ENCODE measurements around the gene NTRK3. TPM values are rescaled to one million over a fixed set of nuclear protein-coding genes. Genes with fewer than 3 reads are reported as not detected.

Gene NTRK3
- total RNA-seq, 1 experiment from 2014 or later: not detected

- TF ChIP-seq CTCF (IDR thresholded peaks at IDR 0.05; ENCODE audit: insufficient read depth in 1 of 2, low read depth in 1 of 2, low read length in 1 of 2, severe bottlenecking in 1 of 2, unreplicated experiment in 1 of 2): no peak
- H3K9me3 ChIP-seq: no peaks in the 10 kb centered on the region
- Mint-ChIP-seq H3K27me3 (ENCODE audit: insufficient read depth, unreplicated experiment) (peaks cover 9% of the 10 kb centered on the region), H3K4me3 (ENCODE audit: unreplicated experiment) (no peak overlapping the region), H3K36me3 (ENCODE audit: insufficient read depth, unreplicated experiment) (no peaks in the 10 kb centered on the region), H3K9me3 (ENCODE audit: unreplicated experiment) (no peaks in the 10 kb centered on the region), H3K27ac (ENCODE audit: unreplicated experiment) (no peak overlapping the region), H3K4me1 (ENCODE audit: low read depth, unreplicated experiment) (no peaks in the 10 kb centered on the region)
- BruUV-seq (replicated peaks): no TSS peak
- CTCF ChIA-PET: no interaction called here
- no peak for DNase-seq
- intact Hi-C loops (cut with micrococcal nuclease; ENCODE audit: unreplicated experiment): no loop called here
- POLR2A ChIA-PET: no interaction called here
- H3K4me3 ChIP-seq (ENCODE audit: low read depth, low read length): no peak overlapping the region
- H3K36me3 ChIP-seq (ENCODE audit: control insufficient read depth, insufficient read depth, low read length): no peaks in the 10 kb centered on the region
- no peaks in the 10 kb centered on the region for H3K27me3 ChIP-seq (replicated peaks; ENCODE audit: control insufficient read depth, insufficient read depth, low read length)
- no peaks in the 10 kb centered on the region for H3K4me1 ChIP-seq
Observed at GRCh38 chr15:87901008-87901407, 355.5 kb downstream of the NTRK3 start.

- Mint-ChIP-seq H3K4me1 (ENCODE audit: low read depth, unreplicated experiment) (no peaks in the 10 kb centered on the region), H3K27ac (ENCODE audit: unreplicated experiment) (no peak overlapping the region), H3K4me3 (ENCODE audit: unreplicated experiment) (no peak overlapping the region), H3K36me3 (ENCODE audit: insufficient read depth, unreplicated experiment) (no peaks in the 10 kb centered on the region), H3K9me3 (ENCODE audit: unreplicated experiment) (no peaks in the 10 kb centered on the region), H3K27me3 (ENCODE audit: insufficient read depth, unreplicated experiment) (no peaks in the 10 kb centered on the region)
- Histone ChIP-seq H3K36me3 (ENCODE audit: control insufficient read depth, insufficient read depth, low read length) (no peaks in the 10 kb centered on the region), H3K9me3 (no peaks in the 10 kb centered on the region), H3K4me1 (no peaks in the 10 kb centered on the region), H3K27me3 (replicated peaks; ENCODE audit: control insufficient read depth, insufficient read depth, low read length) (no peaks in the 10 kb centered on the region), H3K4me3 (ENCODE audit: low read depth, low read length) (no peak overlapping the region)
- intact Hi-C loops (cut with micrococcal nuclease; ENCODE audit: unreplicated experiment): no loop called here
- CTCF ChIA-PET: no interaction called here
- POLR2A ChIA-PET: no interaction called here
- DNase-seq: no peak
- BruUV-seq (replicated peaks): no TSS peak
- no peak for TF ChIP-seq CTCF (IDR thresholded peaks at IDR 0.05; ENCODE audit: insufficient read depth in 1 of 2, low read depth in 1 of 2, low read length in 1 of 2, severe bottlenecking in 1 of 2, unreplicated experiment in 1 of 2)
Observed at GRCh38 chr15:87896936-87897335, 359.6 kb downstream of the NTRK3 start.

- peaks cover 6% of the 10 kb centered on the region for H3K4me1 Mint-ChIP-seq (ENCODE audit: low read depth, unreplicated experiment)
- intact Hi-C loops (cut with micrococcal nuclease; ENCODE audit: unreplicated experiment): no loop called here
- H3K27ac Mint-ChIP-seq (ENCODE audit: unreplicated experiment): no peak overlapping the region
- Histone ChIP-seq H3K4me1 (no peaks in the 10 kb centered on the region), H3K36me3 (ENCODE audit: control insufficient read depth, insufficient read depth, low read length) (no peaks in the 10 kb centered on the region), H3K27me3 (replicated peaks; ENCODE audit: control insufficient read depth, insufficient read depth, low read length) (no peaks in the 10 kb centered on the region), H3K9me3 (no peaks in the 10 kb centered on the region), H3K4me3 (ENCODE audit: low read depth, low read length) (no peak overlapping the region)
- TF ChIP-seq CTCF (IDR thresholded peaks at IDR 0.05; ENCODE audit: insufficient read depth in 1 of 2, low read depth in 1 of 2, low read length in 1 of 2, severe bottlenecking in 1 of 2, unreplicated experiment in 1 of 2): no peak
- no TSS peak for BruUV-seq (replicated peaks)
- H3K4me3 Mint-ChIP-seq (ENCODE audit: unreplicated experiment): no peak overlapping the region
- CTCF ChIA-PET: no interaction called here
- no peak for DNase-seq
- H3K36me3 Mint-ChIP-seq (ENCODE audit: insufficient read depth, unreplicated experiment): no peaks in the 10 kb centered on the region
- peaks cover 7% of the 10 kb centered on the region for H3K27me3 Mint-ChIP-seq (ENCODE audit: insufficient read depth, unreplicated experiment)
- POLR2A ChIA-PET: no interaction called here
- no peaks in the 10 kb centered on the region for H3K9me3 Mint-ChIP-seq (ENCODE audit: unreplicated experiment)
Observed at GRCh38 chr15:87887177-87887576, 369.4 kb downstream of the NTRK3 start.

Data from Caco-2 (cell line).